Hippocampal formation (tissue), 2 donors: ENCODE measurements around the gene EPB41L4B.
"Not testable (repeated sequence)": the region's sequence is repeated elsewhere in the genome, so short reads cannot be mapped to it uniquely, and the experiment has no call there.

Experiments
- DNase-seq, 2 donors: peaks; one replicate each; lab custom pipeline; 2025; lab: John Stamatoyannopoulos, UW

The EPB41L4B gene

GRCh38 chr9:109297899-109298298 lies 23.0 kb downstream of the EPB41L4B start:
- DNase-seq, result no peak

GRCh38 chr9:109295221-109296130 lies 25.4 kb downstream of the EPB41L4B start:
- DNase-seq, result no peak

- DNase-seq, result no peak
These were observed 30.5 kb downstream of the EPB41L4B start for GRCh38 chr9:109290385-109290784.

DNA sequence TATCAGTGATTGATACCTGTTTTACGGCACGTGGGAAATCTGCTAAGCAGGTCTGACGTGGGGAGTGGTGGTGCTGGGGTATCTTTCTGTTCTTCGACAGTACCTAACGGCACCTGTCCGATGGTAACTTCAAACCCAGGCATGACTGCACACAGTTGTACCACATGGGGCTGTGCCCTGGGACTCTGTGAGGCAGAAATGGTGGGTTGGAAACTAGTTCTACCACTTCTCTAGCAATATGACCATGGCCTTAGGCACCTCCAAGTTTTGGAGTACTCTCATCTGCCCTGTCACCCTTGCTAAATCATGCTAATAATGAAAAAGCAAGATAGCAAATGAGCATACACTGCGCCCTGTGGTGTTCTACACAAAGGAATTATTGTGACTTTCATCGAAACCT lies 30.9 kb downstream of the EPB41L4B start:
- DNase-seq, result no peak

DNA sequence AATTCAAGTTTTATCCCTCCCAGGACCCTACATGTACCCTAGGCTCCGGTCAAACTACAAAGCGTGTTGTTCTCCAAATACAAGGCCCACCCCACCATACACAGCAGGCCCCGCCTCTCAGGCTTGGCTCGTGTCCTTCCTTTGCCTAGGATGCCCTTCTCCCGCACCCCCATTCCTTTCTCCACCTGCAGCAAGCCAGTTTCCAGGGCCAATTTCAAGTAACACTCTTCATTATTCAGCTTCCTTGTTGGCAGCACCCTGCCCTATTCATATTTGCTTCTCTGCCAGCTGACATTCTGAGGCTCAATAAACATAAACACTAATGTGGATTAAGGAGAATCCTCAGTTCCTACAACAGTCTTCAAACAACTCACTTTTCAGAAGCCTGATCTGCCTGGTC lies 31.7 kb downstream of the EPB41L4B start:
- DNase-seq, result no peak

DNA sequence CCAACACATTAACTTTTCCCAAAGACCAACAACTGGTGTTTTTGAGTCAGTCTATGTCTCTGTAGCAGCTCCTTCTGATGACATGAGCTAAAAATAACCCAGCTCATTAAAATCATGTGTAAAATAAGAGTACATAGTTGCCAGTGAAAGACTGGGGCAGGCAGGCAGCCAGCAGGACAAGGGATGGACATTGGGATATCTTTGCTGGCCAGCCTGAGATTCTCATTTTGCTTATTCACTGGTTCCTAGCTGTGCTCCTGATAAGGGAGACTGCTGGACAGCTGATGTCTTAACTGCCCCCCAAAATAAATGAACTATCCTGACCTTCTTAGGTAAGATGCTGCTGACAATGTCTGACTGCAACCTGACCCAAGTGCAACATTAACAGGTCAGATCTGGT lies 33.9 kb downstream of the EPB41L4B start:
- no peak for DNase-seq

DNA sequence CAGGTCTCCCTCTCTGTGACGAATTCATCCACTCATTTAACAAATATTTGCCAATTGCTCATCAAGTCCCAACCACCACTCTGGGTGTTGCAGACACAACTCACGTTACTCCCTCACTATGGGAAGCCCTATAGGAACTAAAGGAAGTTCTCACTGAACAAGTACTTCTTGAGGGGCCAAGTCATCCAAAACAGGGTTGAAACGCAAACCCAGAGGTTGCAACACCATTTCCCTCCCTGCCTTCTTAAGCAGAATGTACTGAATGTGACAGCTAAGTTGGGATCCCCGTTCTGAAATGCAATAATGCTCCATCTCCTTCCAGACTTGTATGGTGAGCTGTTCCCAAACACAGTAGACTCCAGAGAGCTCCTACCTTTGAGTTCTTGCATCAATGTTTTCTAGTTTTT lies 34.3 kb downstream of the EPB41L4B start:
- no peak for DNase-seq

GRCh38 chr9:109283672-109284071 lies 37.2 kb downstream of the EPB41L4B start:
- not testable (repeated sequence) for DNase-seq

DNA sequence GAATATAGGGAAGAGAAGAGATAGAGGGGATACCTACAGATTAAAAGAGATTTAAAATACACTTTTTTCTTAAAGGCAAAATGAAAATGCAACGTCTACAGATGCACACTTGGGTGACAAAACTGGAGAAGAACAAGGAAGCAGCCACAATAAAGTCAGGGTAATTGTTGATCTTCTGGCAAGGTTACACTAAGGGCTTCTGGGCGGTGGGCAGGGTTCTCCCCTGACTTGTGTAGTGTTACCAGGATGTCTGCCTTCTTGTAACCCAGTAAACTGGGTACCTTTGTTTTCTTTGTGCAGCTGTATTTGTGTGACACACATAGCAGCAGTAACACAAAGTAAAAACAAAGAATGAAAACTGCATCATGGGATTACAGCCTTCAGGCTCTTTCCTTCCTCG lies 37.8 kb downstream of the EPB41L4B start:
- no peak for DNase-seq

DNA sequence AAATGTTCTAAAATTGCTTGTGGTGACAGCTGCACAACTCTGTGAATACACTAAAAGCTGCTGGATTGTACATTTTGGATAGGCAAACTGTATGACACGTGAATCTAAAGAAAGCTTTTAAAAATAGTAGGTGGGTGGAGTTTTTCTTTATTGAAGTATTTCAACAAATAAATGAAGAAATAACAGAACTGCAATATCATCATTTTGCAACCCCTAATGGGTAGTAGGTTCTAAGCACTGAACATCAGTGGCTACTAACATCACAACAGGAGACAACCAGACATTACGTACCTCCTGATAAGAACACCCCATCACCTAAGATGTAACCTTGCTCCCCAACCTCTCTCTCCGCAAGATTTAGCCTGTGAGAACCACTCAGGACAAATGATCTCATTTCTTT lies 38.6 kb downstream of the EPB41L4B start:
- no peak for DNase-seq

- DNase-seq, result no peak
These were observed 39.3 kb downstream of the EPB41L4B start for GRCh38 chr9:109281518-109281917.

- DNase-seq, result no peak
These were observed 42.0 kb downstream of the EPB41L4B start for GRCh38 chr9:109278848-109279247.

DNA sequence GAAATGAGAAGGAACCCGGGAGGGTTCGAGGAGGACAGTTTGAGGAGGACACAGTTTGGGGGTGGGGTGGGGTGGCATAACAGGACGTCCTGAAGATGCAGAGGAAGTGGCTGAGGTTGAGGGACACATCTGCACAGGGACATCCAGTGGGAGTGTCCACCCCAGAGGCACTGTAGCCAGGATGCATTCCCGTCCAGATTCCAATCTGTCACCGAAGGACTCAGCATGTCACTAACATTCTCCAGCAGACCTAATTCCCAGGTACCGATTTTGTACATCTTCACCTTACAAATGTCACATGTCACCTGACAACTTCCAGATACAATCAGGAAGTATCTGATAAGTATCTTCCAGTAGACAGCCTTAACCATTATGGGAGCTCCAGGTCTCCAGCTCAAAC lies 42.6 kb downstream of the EPB41L4B start:
- DNase-seq, result no peak

DNA sequence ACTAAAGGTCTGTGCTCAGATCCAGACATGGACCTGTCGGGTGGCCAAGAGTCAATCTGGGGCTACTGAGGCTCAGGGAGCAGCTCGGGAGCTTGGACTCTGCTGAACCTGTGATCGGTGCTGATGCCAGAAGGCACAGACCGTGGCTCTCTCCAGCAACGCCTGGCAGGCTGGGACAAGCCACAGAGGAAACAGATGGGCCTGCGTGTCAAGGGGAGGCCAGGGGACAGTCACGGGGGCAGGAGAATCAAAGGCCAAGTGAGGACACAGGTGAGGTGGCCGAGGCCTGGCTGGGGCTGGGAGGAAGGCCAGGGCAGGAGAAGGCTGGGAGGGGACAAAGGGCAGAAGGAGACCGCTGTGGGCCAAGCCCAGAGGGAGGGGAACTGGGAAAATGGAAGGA lies 43.4 kb downstream of the EPB41L4B start:
- no peak for DNase-seq

- no peak for DNase-seq
These were observed 44.1 kb downstream of the EPB41L4B start for GRCh38 chr9:109276469-109277440.

DNA sequence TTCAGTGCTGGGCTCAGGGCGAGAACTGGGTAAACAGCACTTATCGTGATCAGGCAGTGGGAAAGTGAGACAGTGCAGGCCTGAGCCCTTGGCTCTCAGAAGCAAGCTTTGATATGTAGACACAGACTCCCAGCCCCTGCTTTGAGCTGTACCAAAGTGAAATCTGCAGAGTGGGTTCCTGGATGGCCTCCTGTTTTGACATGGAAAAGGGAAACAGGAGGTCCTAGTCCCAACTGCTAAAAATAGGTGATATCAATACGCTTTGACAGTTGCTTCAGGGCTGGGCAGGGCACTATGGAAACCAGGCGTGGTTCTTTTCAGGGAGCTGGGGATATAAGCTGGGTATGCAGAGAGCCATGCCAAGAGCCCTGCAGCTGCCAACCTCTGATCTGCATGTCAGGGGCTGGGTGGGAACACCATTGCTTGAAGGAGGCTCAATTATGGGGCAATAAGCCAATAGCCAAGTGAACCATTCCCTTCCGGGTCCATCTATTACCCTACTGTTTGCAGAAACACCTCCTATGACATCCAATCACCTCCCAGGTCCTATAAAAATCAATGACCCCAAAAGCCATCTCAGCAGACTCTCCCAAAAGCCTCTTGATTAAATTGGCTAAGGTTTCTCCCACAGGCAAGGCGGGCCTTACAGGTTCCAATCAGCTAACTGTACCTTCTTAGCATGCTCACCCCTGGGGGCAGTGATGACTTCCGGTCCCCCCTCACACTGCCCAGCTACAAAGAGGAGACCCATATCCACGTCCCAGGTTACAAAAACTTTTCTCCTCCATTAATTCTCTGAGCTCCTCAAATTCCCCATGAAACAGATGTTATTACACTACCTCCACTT lies 45.8 kb downstream of the EPB41L4B start:
- no peak for DNase-seq

DNA sequence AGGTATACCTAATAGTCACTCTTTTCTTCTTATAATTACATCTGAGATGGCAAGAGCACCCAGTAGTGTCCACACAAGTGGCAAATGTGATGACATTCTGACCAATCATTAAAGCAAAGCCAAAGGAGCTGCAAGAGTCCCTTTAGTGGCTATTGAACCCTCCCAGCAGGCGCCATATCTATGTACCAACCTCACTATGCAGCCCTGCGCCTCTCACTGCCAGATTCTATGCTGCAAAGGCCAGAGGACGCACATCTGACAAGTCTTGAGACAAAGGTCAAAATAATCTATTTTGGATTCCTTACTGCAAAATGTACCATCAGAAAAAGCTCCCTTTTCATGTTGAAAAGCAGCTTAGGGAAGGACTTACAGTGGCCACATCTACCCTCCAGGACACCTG lies 47.0 kb downstream of the EPB41L4B start:
- DNase-seq, result no peak

- DNase-seq, result no peak
These were observed 48.1 kb downstream of the EPB41L4B start for GRCh38 chr9:109272745-109273144.

GRCh38 chr9:109272045-109272444 lies 48.8 kb downstream of the EPB41L4B start:
- no peak for DNase-seq

DNA sequence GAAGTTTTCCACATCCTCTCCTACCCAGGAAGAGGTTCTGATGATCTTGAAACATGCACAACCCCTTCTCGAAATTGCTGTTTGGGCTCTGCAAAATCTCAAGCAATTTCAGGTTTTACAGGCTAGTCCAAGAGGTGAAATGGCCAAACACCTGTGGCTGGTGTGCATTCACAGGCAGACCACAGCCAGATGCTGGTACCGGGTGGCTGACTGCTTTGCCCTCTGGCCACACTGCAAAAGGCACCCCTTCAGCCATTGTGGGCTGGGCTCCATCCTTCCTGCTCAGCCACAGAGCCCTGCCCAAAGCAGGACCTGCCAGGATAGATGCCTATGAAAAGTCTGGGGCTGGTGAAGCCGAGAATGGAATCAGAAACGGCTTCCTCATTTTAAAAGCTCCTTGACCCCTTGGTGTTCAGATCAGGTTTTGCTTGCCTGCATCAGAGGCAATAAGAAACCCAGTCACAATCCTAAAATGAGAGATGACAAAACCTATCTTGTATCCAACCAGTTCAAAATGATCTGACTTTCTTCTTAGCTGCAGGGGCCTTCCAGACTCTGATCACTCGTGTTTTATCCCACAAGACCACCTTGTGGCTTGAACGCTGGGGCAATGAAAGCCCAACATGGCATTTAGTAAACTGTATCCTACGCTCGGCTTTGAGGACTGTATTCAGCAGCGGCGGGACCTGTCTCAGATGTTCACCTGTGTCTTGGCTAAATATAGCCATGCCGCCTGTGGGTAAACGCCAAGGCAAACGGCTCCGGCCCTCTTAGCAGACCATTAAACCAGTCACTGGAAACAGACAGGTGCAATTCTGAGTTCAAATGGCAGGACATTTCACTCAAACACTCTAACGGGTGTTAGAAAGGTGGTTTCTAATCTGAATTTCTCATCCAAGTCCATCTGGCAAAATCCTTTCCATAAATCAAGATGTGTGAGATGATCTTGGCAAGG lies 49.6 kb downstream of the EPB41L4B start:
- no peak for DNase-seq

DNA sequence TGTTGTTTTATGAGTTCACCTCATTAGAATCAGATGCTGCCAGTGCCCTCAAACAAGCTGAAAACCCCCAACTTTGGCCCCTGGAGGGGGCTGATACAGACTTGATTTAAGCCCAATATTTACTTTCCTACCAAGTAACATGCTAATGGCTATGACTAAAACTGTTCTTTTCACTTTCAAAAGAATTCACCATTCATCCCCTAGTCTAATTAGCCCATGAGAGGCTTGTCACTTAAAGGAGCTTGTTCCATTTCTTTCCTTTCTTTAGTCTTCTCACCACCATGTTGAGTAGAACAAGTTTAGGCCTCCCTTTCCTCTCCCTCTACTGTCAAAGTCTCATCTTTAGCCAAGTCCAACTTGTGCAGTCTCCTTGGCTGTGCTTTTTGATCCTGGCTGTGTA lies 50.4 kb downstream of the EPB41L4B start:
- no peak for DNase-seq
